WTC11 (cell line): ENCODE results near the gene SLC6A2.

Experiments used
- TP53 ChIP-seq: sonication (generic); formaldehyde crosslinking; IDR thresholded peaks from 2 replicates; pipeline ENCODE4 v1.8.1; 2023; ENCODE audit warnings: mild to moderate bottlenecking, missing genetic modification reagents
- TF ChIP-seq, protein P1 (sequence below): fragments of 200-600 bp; IDR thresholded peaks from 2 replicates; pipeline ENCODE4 v1.8.0; 2022; ENCODE audit warnings: antibody characterized with exemption
- TF ChIP-seq, protein P2 (sequence below): sonication (generic); formaldehyde crosslinking; IDR thresholded peaks from 2 replicates; pipeline ENCODE4 v1.8.1; 2023; ENCODE audit warnings: mild to moderate bottlenecking, moderate library complexity, missing genetic modification reagents

DNA sequence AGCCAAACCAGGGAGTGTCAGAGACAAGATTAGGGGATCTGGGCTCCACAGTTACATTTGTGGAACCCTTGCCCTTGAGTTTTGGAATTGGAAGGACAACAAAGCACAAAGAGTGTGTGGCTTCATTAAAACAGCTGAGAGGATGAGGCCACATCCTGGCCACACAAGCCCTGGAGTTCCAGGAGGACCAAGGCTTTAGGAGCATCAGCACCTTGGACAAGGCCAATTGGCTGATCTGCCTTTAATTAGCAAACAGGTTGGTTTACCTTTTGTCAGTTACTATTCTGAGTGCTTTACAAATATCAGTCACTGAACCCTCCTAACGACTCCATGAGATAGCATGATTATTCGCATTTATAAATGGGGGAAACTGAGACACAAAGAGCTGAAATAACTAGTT, 54.7 kb downstream of the SLC6A2 start:
- TF ChIP-seq, protein P1, sequence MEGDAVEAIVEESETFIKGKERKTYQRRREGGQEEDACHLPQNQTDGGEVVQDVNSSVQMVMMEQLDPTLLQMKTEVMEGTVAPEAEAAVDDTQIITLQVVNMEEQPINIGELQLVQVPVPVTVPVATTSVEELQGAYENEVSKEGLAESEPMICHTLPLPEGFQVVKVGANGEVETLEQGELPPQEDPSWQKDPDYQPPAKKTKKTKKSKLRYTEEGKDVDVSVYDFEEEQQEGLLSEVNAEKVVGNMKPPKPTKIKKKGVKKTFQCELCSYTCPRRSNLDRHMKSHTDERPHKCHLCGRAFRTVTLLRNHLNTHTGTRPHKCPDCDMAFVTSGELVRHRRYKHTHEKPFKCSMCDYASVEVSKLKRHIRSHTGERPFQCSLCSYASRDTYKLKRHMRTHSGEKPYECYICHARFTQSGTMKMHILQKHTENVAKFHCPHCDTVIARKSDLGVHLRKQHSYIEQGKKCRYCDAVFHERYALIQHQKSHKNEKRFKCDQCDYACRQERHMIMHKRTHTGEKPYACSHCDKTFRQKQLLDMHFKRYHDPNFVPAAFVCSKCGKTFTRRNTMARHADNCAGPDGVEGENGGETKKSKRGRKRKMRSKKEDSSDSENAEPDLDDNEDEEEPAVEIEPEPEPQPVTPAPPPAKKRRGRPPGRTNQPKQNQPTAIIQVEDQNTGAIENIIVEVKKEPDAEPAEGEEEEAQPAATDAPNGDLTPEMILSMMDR, result no peak
- TF ChIP-seq, protein P2, sequence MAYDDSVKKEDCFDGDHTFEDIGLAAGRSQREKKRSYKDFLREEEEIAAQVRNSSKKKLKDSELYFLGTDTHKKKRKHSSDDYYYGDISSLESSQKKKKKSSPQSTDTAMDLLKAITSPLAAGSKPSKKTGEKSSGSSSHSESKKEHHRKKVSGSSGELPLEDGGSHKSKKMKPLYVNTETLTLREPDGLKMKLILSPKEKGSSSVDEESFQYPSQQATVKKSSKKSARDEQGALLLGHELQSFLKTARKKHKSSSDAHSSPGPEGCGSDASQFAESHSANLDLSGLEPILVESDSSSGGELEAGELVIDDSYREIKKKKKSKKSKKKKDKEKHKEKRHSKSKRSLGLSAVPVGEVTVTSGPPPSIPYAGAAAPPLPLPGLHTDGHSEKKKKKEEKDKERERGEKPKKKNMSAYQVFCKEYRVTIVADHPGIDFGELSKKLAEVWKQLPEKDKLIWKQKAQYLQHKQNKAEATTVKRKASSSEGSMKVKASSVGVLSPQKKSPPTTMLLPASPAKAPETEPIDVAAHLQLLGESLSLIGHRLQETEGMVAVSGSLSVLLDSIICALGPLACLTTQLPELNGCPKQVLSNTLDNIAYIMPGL (CRISPR knock-in tag), result no peak
- TF ChIP-seq TP53 (CRISPR knock-in tag), result no peak
